ENCODE results near the gene ZNHIT1.
"Not testable (repeated sequence)": the region's sequence is repeated elsewhere in the genome, so short reads cannot be mapped to it uniquely, and the experiment has no call there.

Gene ZNHIT1

DNA sequence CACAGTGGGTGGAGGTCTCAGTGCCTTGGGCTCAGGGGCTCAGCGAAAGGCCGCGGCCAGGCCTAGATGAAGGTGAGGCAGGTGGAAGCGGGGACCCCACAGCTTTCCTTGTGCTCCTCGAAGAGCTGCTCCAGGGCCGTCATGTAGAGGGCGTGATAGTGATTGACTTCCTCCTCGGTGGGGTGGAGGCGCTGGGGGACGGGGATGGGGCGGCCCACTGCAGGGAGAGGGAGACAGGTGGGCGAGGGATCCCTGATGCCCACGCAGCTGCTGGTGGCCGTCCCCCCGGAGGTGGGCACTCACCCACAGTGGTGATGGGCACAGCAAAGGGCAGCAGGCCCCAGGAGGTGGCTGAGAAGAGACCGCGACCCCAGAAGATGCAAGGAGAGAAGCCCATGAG is 22.1 kb upstream of the ZNHIT1 start:
- H3K27me3 ChIP-seq (ENCODE audit: insufficient read depth, low read depth, severe bottlenecking) = peaks cover 24% of the 10 kb centered on the region
- no peaks in the 10 kb centered on the region for H3K9me3 ChIP-seq (ENCODE audit: severe bottlenecking)
- DNase-seq = no peak
- H3K4me3 ChIP-seq (ENCODE audit: low read depth, low read length) = no peak overlapping the region
- H3K36me3 ChIP-seq = no peaks in the 10 kb centered on the region
- no peak overlapping the region for H3K27ac ChIP-seq
- TF ChIP-seq, protein P1, sequence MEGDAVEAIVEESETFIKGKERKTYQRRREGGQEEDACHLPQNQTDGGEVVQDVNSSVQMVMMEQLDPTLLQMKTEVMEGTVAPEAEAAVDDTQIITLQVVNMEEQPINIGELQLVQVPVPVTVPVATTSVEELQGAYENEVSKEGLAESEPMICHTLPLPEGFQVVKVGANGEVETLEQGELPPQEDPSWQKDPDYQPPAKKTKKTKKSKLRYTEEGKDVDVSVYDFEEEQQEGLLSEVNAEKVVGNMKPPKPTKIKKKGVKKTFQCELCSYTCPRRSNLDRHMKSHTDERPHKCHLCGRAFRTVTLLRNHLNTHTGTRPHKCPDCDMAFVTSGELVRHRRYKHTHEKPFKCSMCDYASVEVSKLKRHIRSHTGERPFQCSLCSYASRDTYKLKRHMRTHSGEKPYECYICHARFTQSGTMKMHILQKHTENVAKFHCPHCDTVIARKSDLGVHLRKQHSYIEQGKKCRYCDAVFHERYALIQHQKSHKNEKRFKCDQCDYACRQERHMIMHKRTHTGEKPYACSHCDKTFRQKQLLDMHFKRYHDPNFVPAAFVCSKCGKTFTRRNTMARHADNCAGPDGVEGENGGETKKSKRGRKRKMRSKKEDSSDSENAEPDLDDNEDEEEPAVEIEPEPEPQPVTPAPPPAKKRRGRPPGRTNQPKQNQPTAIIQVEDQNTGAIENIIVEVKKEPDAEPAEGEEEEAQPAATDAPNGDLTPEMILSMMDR (IDR thresholded peaks at IDR 0.05; ENCODE audit: low read depth, low read length) = no peak

DNA sequence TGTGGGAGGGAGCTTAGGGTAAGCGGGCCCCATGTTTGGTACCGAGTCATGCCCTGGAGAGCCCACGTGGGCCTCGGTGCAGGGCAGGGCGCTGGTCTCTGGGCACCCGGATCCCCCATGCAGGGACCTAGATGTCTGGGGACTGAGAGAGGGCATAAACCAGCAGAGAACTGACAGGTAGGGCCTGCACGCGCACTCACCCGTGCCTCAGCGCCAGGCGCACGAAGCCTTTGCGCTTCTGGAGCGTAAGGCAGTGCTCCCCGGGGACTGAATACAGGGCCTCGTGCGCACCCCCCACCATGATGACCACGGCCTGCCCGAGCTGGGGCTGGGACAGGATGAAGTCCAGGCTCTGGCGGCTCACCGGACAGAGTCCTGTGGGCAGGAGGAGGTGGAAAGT is 20.0 kb upstream of the ZNHIT1 start:
- no peak overlapping the region for H3K4me3 ChIP-seq (ENCODE audit: low read depth, low read length)
- H3K27ac ChIP-seq = no peak overlapping the region
- TF ChIP-seq, protein P1 (IDR thresholded peaks at IDR 0.05; ENCODE audit: low read depth, low read length) = no peak
- H3K36me3 ChIP-seq = no peaks in the 10 kb centered on the region
- H3K9me3 ChIP-seq (ENCODE audit: severe bottlenecking) = no peaks in the 10 kb centered on the region
- H3K27me3 ChIP-seq (ENCODE audit: insufficient read depth, low read depth, severe bottlenecking) = peaks cover 15% of the 10 kb centered on the region
- no peak for DNase-seq

DNA sequence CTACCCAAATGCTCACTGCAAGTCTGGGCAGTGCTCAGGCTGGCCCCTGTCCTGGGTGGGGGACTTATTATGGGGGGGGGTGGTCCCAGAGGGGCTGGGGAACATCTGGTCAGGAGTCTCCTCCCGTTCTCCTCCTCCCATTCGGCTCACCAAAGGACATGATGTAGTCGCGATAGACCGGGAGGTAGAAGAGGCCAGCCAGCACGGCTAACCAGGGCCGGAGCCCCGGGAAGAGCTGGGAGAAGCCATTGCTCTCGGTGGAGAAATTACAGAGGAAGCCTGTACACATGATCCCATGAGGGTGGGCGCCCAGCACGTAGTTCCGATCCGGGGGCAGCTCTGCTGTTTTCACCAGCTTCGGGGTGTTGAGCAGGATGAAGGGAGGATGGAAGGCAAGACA is 19.5 kb upstream of the ZNHIT1 start:
- H3K27ac ChIP-seq = no peak overlapping the region
- peaks cover 11% of the 10 kb centered on the region for H3K27me3 ChIP-seq (ENCODE audit: insufficient read depth, low read depth, severe bottlenecking)
- no peak overlapping the region for H3K4me3 ChIP-seq (ENCODE audit: low read depth, low read length)
- TF ChIP-seq, protein P1 (IDR thresholded peaks at IDR 0.05; ENCODE audit: low read depth, low read length) = no peak
- no peaks in the 10 kb centered on the region for H3K36me3 ChIP-seq
- no peaks in the 10 kb centered on the region for H3K9me3 ChIP-seq (ENCODE audit: severe bottlenecking)
- DNase-seq = no peak

DNA sequence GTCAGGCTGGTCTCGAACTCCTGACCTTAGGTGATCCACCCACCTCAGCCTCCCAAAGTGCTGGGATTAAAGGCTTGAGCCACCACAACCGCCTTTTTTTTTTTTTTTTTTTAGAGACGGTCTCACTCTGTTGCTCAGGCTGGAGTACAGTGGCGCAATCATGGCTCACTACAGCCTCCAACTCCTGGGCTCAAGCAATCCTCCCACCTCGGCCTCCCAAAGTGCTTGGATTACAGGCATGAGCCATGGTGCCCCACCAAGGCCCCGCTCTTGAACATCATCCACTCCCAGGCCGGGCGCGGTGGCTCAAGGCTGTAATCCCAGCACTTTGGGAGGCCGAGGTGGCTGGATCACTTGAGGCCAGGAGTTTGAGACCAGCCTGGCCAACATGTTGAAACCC is 18.4 kb upstream of the ZNHIT1 start:
- H3K27me3 ChIP-seq (ENCODE audit: insufficient read depth, low read depth, severe bottlenecking); H3K36me3 ChIP-seq; H3K9me3 ChIP-seq (ENCODE audit: severe bottlenecking); H3K27ac ChIP-seq; H3K4me3 ChIP-seq (ENCODE audit: low read depth, low read length); DNase-seq: not testable (repeated sequence)

DNA sequence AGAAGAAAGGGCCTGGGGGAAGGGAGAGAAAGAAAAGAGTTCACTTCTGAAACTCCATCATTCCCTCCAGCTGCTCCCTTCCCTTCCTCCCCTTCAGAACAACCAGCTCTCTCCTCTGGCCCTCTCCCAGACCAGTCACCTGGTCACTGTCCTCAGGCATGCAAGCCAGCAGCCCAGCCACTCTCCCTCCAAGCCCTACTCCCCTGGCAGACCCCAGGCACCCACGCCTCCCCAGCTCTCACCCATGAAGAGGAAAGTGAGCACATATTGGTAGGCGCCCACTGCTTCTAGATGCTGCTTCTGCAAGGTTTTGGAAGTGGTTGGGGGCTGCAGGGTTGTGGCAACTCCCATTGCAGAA is 17.5 kb upstream of the ZNHIT1 start:
- H3K27ac ChIP-seq = no peak overlapping the region
- TF ChIP-seq, protein P1 (IDR thresholded peaks at IDR 0.05; ENCODE audit: low read depth, low read length) = no peak
- H3K4me3 ChIP-seq (ENCODE audit: low read depth, low read length) = no peak overlapping the region
- no peaks in the 10 kb centered on the region for H3K36me3 ChIP-seq
- H3K27me3 ChIP-seq (ENCODE audit: insufficient read depth, low read depth, severe bottlenecking) = peaks cover 10% of the 10 kb centered on the region
- DNase-seq = no peak
- H3K9me3 ChIP-seq (ENCODE audit: severe bottlenecking) = no peaks in the 10 kb centered on the region

DNA sequence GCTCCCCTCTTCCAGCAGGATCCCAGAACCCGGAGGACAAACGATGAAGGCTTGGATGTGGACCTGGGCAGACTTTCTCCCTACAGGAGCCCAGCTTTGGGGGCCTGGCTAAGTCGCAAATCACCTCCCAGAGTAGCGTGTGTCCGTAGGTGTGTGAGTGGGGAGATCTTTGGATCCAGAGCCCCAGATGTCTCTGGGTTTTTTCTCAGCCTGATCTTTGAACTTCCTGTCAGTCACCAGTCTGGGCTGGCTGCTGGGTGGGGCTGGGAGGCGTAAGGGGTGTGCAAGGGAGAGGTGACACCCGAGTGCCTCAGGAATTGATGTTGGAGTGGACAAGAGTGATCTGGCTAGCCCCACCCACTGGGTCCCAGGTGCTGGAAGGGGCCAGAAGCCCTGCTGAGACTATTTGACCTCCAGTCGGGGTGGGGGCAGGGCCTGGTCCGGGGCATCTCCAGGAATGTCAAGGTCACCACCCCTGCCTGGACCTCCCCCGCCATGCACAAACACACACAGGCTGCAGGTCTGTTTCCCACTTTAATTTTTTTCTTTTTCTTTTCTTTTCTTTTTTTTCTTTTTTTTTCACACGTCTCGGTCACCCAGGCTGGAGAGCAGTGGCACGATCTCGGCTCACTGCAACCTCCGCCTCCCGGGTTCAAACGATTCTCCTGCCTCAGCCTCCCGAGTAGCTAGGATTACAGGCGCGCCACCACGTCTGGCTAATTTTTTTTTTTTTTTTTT is 16.9 kb upstream of the ZNHIT1 start, which contains the start of gene MOGAT3:
TSS of gene MOGAT3 (minus strand) at position 175 of the 738 bp plus-strand sequence. CDS start 182 bp downstream, outside the sequence.
- TF ChIP-seq, protein P1 (IDR thresholded peaks at IDR 0.05; ENCODE audit: low read depth, low read length) = no peak
- peaks cover 4% of the 10 kb centered on the region for H3K36me3 ChIP-seq
- H3K9me3 ChIP-seq (ENCODE audit: severe bottlenecking) = no peaks in the 10 kb centered on the region
- peaks cover 10% of the 10 kb centered on the region for H3K27me3 ChIP-seq (ENCODE audit: insufficient read depth, low read depth, severe bottlenecking)
- DNase-seq = no peak
- peak within 1 kb of the TSS; percentile 31 for H3K4me3 ChIP-seq (ENCODE audit: low read depth, low read length)
- H3K27ac ChIP-seq = no peak within 1 kb of the TSS

Data from WERI-Rb-1 (cell line).